Measurements from ENCODE around the gene IL21R.
"Not testable (repeated sequence)": the region's sequence is repeated elsewhere in the genome, so short reads cannot be mapped to it uniquely, and the experiment has no call there.

IL21R gene

GRCh38 chr16:27429330-27429871 is 27.4 kb downstream of the IL21R start:
- DNase-seq (ENCODE audit: low spot score), result peak; percentile 17
- no peak overlapping the region for H3K4me3 ChIP-seq
- TF ChIP-seq CTCF (IDR thresholded peaks at IDR 0.05), result no peak
- H3K27ac ChIP-seq, result no peak overlapping the region

- H3K27ac ChIP-seq, result no peak overlapping the region
- no peak for TF ChIP-seq CTCF (IDR thresholded peaks at IDR 0.05)
- no peak overlapping the region for H3K4me3 ChIP-seq
- peak; percentile 59 for DNase-seq (ENCODE audit: low spot score)
Observed at GRCh38 chr16:27429981-27430441, 28.0 kb downstream of the IL21R start.

GRCh38 chr16:27430512-27430911 is 28.5 kb downstream of the IL21R start:
- H3K4me3 ChIP-seq, result no peak overlapping the region
- TF ChIP-seq CTCF (IDR thresholded peaks at IDR 0.05), result no peak
- no peak for DNase-seq (ENCODE audit: low spot score)
- H3K27ac ChIP-seq, result no peak overlapping the region

- DNase-seq (ENCODE audit: low spot score), result peak; percentile 52
- TF ChIP-seq CTCF (IDR thresholded peaks at IDR 0.05), result no peak
Observed at GRCh38 chr16:27430923-27431484, 29.0 kb downstream of the IL21R start.

GRCh38 chr16:27431773-27432532 is 30.0 kb downstream of the IL21R start:
- peak; percentile 55 for DNase-seq (ENCODE audit: low spot score)
- TF ChIP-seq CTCF (IDR thresholded peaks at IDR 0.05), result no peak

More at GRCh38 chr16:27430923-27431484, 29.0 kb downstream of the IL21R start:
- no peak overlapping the region for H3K4me3 ChIP-seq
- no peak overlapping the region for H3K27ac ChIP-seq

GRCh38 chr16:27432558-27432957 is 30.6 kb downstream of the IL21R start:
- no peak overlapping the region for H3K4me3 ChIP-seq
- TF ChIP-seq CTCF (IDR thresholded peaks at IDR 0.05), result no peak
- DNase-seq (ENCODE audit: low spot score), result no peak
- no peak overlapping the region for H3K27ac ChIP-seq

More at GRCh38 chr16:27431773-27432532, 30.0 kb downstream of the IL21R start:
- no peak overlapping the region for H3K4me3 ChIP-seq
- H3K27ac ChIP-seq, result no peak overlapping the region

- DNase-seq (ENCODE audit: low spot score); H3K27ac ChIP-seq; H3K4me3 ChIP-seq: not testable (repeated sequence)
Observed at GRCh38 chr16:27433191-27433590, 31.2 kb downstream of the IL21R start.
